GM19240 (cell line): ENCODE measurements around the gene ZNF837.
"Not testable (repeated sequence)": the region's sequence is repeated elsewhere in the genome, so short reads cannot be mapped to it uniquely, and the experiment has no call there.

ENCODE experiments used
- DNase-seq: peaks from one replicate; pipeline ENCODE4 v3.0.0; 2011; ENCODE audit warnings: low spot score; ENCODE audit not compliant: insufficient read length

The ZNF837 gene

GRCh38 chr19:58380662-58381459, at the start of gene ZNF837:
Gene ZNF837, minus strand, starts transcription at chr19:58381030. Its CDS starts 11,698 bp downstream, at chr19:58369332.
- peak; percentile 94 for DNase-seq

GRCh38 chr19:58429745-58430144, 48.9 kb upstream of the ZNF837 start:
- no peak for DNase-seq

GRCh38 chr19:58428617-58429016, 47.8 kb upstream of the ZNF837 start:
- DNase-seq, result no peak

- DNase-seq, result no peak
These were observed 36.2 kb upstream of the ZNF837 start for GRCh38 chr19:58417071-58417470.

- DNase-seq, result no peak
These were observed 35.8 kb upstream of the ZNF837 start for GRCh38 chr19:58416604-58417003.

- DNase-seq, result no peak
These were observed 28.4 kb upstream of the ZNF837 start for GRCh38 chr19:58409010-58409790.

GRCh38 chr19:58408152-58409009, 27.6 kb upstream of the ZNF837 start, which contains the start of gene ZNF584:
Gene ZNF584, plus strand, starts transcription at chr19:58408649. Its CDS starts 499 bp downstream, at chr19:58409148.
- peak; percentile 89 for DNase-seq

GRCh38 chr19:58407658-58408151, 26.9 kb upstream of the ZNF837 start:
- no peak for DNase-seq

GRCh38 chr19:58406818-58407657, 26.2 kb upstream of the ZNF837 start:
- DNase-seq, result no peak

GRCh38 chr19:58403920-58404478, 23.2 kb upstream of the ZNF837 start:
- DNase-seq, result not testable (repeated sequence)

GRCh38 chr19:58401840-58402421, 21.1 kb upstream of the ZNF837 start:
- DNase-seq, result no peak

GRCh38 chr19:58400916-58401839, 20.3 kb upstream of the ZNF837 start:
- peak; percentile 100 for DNase-seq

GRCh38 chr19:58400316-58400915, 19.6 kb upstream of the ZNF837 start:
- no peak for DNase-seq

- no peak for DNase-seq
These were observed 19.1 kb upstream of the ZNF837 start for GRCh38 chr19:58399903-58400302.

GRCh38 chr19:58398545-58398944, 17.7 kb upstream of the ZNF837 start:
- DNase-seq, result no peak

GRCh38 chr19:58398087-58398486, 17.3 kb upstream of the ZNF837 start:
- no peak for DNase-seq

GRCh38 chr19:58397533-58398037, 16.8 kb upstream of the ZNF837 start:
- DNase-seq, result no peak
